KOPT-K1 (cell line): ENCODE results near the gene EMC8.

Experiments used
- H3K27ac ChIP-seq: fragments of 200-600 bp; sonication (generic); 2 replicates; pipeline ENCODE4 v1.5.1; 2016; ENCODE audit warnings: antibody characterized with exemption, mild to moderate bottlenecking, low read depth, low read length; ENCODE audit not compliant: poor library complexity, severe bottlenecking
- H3K36me3 ChIP-seq: fragments of 200-600 bp; sonication (generic); 2 replicates; pipeline ENCODE4 v1.5.1; 2017; ENCODE audit warnings: antibody characterized with exemption, mild to moderate bottlenecking, low read length, moderate library complexity; ENCODE audit not compliant: insufficient read depth
- H3K9me3 ChIP-seq: fragments of 200-600 bp; sonication (generic); 2 replicates; pipeline ENCODE4 v1.5.1; 2017; ENCODE audit warnings: antibody characterized with exemption, low read length, mild to moderate bottlenecking; ENCODE audit not compliant: insufficient read depth, poor library complexity, severe bottlenecking

Gene EMC8

DNA sequence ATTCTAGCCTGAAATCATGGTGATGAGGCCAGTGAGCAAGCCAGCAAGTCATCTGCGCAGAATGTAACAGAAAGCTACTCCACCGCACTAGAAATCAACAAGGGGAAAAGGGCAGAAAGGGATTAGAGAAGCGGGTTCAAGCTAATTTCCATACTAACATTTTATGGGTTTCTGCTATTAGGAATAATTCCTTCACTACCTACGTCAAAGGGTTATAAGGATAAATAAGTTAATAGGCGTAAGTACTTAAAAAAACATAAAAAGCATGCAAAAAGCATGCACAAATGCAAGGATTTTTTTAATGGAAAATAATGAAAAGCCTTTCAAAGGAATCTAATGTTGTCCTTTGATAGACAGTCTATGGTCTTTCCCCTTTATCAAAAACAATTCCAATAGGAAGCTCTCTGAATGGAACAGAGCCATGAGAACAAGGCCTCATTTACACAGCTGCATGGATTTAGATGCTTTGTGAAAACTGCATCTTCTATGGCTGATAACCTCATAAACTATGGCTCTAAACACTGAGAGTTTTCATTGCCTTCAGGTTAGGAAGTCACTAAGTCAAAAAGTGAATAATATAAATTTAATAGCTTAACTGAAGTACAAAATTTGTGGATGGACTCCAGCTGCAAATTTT lies 5.6 kb downstream of the EMC8 start:
- Histone ChIP-seq H3K36me3 (peaks cover 84% of the 10 kb centered on the region), H3K27ac (no peak overlapping the region), H3K9me3 (no peaks in the 10 kb centered on the region)

DNA sequence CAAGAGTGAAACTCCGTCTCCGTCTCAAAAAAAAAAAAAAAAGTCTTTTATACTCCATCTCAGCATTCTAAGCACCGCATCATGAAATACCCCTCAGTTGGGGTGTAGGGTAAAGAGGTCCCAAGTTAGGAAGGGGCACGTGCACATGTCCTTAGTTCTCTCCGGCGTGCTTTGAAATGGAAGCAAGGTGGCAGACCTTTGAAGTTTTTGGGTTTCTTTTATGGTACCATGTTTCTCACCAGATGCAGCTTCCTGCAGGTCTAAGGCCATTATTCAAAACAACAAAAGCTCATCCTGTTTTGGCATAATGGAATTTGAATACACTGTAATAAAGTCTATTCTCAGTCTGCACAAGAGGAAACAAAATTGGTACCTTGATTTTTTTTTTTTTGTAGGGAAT lies 9.6 kb downstream of the EMC8 start:
- H3K9me3 ChIP-seq, result no peaks in the 10 kb centered on the region
- H3K36me3 ChIP-seq, result peaks cover 98% of the 10 kb centered on the region
- no peak overlapping the region for H3K27ac ChIP-seq

DNA sequence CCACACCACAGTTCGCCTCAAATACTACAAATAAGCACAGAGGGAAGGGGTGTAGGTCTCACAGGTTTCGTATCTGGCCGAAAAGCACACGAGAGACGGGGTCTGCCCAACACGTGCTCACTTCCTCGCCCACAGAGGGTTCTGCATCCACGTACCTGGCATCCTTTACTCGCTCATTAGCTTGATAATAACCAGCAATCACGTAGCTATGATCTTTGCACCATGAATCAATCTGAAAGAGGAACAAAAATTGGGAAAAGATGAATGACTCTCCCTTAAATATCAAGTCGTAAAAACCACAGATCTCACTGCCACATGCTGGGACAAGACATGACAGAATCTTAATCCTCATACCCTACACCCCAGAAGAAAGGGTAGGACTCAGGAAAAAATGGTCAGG lies 10.5 kb downstream of the EMC8 start:
- Histone ChIP-seq H3K27ac (no peak overlapping the region), H3K36me3 (peaks cover 96% of the 10 kb centered on the region), H3K9me3 (no peaks in the 10 kb centered on the region)

DNA sequence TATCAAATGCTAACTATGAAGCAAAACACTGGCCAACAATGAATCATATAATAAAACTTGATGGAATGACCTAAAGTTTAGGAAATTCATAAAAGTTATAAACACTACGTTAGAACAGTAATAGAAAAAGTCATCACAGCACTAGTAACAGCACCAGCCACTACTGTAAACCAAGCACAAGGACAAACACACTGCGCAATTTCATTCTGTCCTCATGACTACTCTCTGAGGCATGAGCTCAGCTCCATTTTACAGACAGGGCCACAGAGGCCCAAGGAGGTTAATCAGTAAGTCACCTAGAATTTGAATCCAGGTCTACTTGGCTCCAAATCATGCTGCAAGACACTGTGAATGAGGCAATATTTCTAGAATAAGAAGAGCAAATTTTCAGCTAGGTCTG lies 13.4 kb downstream of the EMC8 start:
- Histone ChIP-seq H3K9me3 (no peaks in the 10 kb centered on the region), H3K27ac (no peak overlapping the region), H3K36me3 (peaks cover 95% of the 10 kb centered on the region)

DNA sequence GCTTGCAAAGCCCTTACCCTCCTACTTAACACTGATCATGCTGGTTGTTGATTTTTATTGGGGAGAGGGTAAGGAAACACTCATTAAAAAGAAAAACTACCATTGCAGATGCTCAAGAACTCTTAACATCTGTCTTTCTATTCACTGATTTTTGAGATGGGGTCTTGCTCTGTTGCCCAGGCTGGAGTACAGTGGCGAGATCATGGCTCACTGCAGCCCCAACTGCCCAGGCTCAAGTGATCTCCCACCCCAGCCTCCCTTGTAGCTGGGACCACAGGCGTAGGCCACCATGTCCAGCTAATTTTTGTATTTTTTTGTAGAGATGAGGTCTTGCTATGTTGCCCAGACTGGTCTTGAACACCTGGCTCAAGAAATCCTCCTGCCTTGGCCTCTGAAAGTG lies 14.5 kb downstream of the EMC8 start:
- no peaks in the 10 kb centered on the region for H3K9me3 ChIP-seq
- H3K27ac ChIP-seq, result no peak overlapping the region
- peaks cover 97% of the 10 kb centered on the region for H3K36me3 ChIP-seq

DNA sequence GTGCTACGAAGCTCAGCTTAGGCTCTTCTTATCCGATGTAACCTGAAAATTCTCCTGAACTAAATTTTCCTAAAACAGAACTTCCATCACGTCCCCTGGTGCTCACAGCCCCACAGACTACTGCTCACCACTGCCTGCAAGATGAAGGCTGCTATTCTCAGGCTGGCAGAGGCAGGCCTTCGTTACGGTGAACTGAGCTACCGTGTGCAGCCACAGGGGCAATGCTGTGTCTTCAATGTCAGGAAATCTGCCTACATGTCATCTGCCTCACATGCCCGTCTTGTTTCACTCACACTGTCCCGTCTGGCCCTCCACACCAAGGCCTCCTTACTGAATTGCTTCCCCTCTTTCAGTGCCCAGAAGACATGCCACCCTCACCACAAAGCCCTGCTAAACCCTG lies 15.9 kb downstream of the EMC8 start:
- no peaks in the 10 kb centered on the region for H3K9me3 ChIP-seq

DNA sequence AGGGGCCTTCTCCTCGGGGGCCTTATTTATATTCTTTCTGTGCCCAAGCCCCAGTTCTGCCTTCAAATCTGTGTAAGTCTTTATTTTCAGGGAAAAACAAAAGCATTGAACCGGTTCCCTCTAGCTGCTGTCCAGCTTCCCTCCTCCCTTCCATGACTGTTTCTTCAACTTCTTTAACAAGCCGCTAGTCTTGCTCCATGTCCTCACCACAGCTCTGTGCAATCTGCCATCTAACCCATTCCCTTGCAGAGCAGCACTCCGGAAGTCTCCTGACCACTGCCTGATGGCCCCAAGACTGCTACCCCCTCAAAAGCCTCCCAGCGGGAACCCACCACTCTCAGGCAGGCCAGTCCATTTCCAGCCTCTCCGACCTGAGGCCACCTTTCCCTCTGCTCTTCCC lies 16.9 kb downstream of the EMC8 start:
- H3K9me3 ChIP-seq, result no peaks in the 10 kb centered on the region
- H3K27ac ChIP-seq, result no peak overlapping the region
- peaks cover 97% of the 10 kb centered on the region for H3K36me3 ChIP-seq

More for the DNA sequence above, 15.9 kb downstream of the EMC8 start:
- Histone ChIP-seq H3K36me3 (peaks cover 97% of the 10 kb centered on the region), H3K27ac (no peak overlapping the region)

DNA sequence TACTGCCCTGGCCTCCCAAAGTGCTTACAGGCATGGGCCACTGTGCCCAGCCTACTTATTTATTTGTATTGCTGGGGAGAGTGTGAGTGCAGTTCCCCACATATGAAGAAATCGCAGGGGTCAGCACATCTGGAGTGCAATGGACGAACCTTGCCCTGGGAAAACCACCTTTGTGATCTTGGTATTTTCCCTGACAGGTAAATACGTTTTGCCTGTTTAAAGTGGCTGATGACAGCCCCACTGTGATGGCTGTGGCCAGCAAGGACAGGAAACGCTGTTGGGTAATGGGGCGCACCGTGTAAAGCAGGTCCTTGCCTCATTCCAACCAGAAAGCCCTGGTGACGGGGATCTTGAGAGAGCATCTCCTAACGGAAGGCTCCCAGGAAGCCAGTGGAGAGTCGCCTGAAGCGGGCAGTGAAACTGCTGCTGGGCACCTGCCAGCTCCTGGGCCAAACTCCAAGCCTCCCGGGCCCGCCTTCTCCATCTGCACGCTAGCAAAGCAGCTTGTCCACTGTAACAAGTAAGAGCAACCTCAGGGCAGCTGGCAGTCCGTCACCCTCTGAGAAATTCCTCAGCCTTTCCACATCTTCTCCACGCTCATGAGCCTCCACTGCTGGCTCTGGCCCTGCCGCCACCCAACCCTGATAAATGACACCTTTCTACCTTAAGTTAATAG lies 17.5 kb downstream of the EMC8 start:
- no peaks in the 10 kb centered on the region for H3K9me3 ChIP-seq
- H3K27ac ChIP-seq, result no peak overlapping the region
- peaks cover 97% of the 10 kb centered on the region for H3K36me3 ChIP-seq

DNA sequence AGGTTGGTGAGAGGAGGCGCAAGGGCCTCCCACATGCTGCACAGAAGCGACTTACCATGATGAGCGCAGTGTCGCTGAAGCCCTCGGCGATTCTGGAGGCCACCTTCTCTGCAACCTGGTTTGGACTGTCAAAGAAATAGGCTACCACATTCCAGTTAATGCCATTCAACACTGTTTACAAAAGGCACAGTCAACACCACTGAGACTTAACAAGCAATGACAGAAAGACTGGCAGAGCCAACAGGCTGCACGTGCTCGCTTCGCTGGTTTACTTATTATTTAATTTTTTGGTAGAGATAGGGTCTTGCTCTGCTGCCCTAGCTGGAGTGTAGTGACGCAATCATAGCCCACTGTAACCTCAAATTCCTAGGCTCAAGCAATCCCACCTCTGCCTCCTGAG lies 18.2 kb downstream of the EMC8 start:
- no peak overlapping the region for H3K27ac ChIP-seq
- H3K36me3 ChIP-seq, result peaks cover 93% of the 10 kb centered on the region
- no peaks in the 10 kb centered on the region for H3K9me3 ChIP-seq

DNA sequence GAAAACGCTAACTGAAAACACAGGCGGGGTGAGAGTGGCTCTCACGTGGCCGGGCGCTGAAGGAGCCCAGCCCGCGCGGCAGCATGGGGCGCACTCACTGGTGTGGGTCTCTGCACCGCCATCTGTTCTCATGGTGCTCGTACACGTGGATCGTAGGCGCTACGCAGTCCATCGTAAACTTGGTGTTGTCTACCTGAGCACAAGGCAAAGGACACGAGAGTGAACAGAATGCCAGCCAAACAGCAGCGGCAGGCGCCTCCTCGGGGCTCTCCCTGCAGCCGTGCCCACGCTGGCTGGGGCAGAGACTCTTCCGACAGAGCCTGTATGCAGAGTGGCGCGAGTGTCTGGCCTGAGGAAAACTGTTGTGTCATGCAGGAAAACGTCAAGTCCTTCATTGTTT lies 19.1 kb downstream of the EMC8 start:
- no peaks in the 10 kb centered on the region for H3K9me3 ChIP-seq
- no peak overlapping the region for H3K27ac ChIP-seq
- H3K36me3 ChIP-seq, result peaks cover 91% of the 10 kb centered on the region

DNA sequence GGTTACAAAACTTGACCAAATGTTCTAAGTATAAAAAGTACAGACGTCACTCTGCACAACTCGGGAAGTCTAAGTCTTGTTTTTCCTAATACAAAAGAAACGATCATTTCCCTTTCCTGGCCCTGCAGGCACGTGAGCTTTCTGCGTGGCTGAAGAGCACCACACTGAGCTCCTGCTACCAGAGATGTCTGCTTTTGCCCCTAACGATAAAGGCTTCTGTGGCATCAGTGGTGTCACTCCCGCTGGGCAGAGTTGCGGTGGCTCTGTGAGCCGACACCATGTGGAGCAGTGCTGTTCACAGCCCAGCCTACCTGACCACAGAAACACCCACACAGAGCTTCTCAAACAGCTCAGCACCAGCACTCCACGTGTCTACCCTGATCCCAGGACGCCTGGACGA lies 20.5 kb downstream of the EMC8 start:
- H3K36me3 ChIP-seq, result peaks cover 80% of the 10 kb centered on the region
- H3K9me3 ChIP-seq, result no peaks in the 10 kb centered on the region
- no peak overlapping the region for H3K27ac ChIP-seq

DNA sequence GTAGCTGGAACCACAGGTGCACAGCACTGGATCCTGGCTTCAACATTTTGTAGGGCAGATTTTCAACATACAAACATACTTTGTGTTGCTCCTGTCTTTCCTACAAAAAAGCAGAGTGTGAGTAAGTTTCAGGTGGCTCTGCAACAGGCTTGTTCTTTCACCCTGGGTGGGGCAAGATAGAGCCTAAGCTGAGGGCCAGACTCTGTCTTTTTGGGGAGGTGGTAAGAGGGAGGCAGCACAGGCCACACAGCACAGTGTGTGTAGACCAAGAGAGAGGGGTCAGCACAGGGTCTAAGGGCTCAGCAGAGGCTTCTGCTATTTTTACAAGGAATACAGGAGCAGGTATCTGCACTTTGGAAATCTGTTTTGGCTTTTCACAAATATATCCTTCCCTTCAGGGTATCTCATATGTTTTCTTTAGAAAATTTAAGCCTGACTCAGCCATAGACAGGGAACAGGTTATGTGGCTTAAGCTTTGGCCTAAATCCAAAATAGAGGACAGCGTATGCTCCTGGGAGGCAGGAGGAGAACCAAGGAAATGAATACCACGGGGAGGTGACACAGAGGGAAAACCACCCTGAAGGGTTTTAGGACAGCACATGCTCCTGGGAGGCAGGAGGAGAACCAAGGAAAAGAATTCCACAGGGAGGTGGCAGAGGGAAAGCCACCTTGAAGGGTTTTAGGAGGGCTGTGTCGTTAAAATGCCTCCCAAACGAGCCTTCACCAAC lies 21.6 kb downstream of the EMC8 start:
- peaks cover 69% of the 10 kb centered on the region for H3K36me3 ChIP-seq
- no peak overlapping the region for H3K27ac ChIP-seq
- H3K9me3 ChIP-seq, result no peaks in the 10 kb centered on the region

DNA sequence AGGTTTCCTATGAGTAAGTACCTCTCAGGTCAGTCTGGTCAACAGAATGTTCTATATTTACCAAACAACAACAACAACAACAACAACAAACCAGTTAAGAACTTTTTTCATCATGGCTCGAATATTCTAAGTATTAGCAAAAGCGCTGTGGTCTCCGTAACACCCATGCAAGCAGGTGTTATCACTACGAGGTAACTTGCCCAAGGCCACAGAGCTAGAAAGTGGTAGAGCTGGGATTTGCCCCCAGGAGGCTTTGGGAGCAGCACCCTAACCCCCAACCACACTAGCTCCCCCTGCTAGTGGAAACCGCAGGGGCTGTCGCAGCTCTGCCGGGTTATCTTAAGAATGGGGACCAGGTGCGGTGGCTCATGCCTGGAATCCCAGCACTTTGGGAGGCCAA lies 24.5 kb downstream of the EMC8 start:
- H3K9me3 ChIP-seq, result no peaks in the 10 kb centered on the region
- H3K27ac ChIP-seq, result no peak overlapping the region
- H3K36me3 ChIP-seq, result peaks cover 40% of the 10 kb centered on the region

DNA sequence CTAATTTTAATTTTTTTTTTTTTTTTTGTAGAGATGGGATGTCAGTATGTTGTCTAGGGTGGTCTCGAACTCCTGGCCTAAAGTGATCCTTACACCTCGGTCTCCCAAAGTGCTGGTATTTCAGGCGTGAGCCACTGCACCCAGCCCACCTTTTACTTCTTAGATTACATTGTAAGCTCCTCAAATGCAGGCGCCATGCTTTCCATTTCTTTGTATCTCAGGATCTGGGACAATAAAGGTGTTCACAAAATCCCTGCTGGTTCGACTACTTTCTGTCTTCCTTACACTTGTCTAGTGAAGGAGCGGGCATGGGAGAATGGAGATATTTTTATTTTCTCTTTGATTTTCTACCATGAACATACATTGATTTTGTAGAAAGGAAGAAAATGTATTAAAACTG lies 25.2 kb downstream of the EMC8 start:
- peaks cover 33% of the 10 kb centered on the region for H3K36me3 ChIP-seq
- H3K27ac ChIP-seq, result no peak overlapping the region

DNA sequence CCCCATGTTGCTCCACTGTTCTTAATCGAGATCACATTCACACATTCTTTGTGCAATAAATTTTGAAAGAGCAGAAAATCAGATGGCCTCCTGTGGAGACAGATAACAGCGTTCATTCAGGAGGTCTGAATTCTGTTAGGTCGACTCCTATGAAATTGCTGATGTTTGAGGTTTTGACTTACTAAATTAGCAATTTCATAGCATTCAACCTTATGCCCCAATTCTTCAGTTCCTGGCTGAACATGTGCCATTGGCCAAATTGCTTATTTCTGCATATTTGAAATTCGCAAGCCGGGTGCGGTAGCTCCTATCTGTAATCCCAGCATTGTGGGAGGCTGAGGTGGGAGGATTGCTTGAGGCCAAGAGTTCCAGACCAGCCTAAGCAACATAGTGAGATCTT lies 26.3 kb downstream of the EMC8 start:
- peaks cover 22% of the 10 kb centered on the region for H3K36me3 ChIP-seq
- no peak overlapping the region for H3K27ac ChIP-seq
- H3K9me3 ChIP-seq, result no peaks in the 10 kb centered on the region

More for the DNA sequence above, 25.2 kb downstream of the EMC8 start:
- no peaks in the 10 kb centered on the region for H3K9me3 ChIP-seq
